ENCODE data around the gene PARP9. TPM values are rescaled to one million over a fixed set of nuclear protein-coding genes. Genes with fewer than 3 reads are reported as not detected.

The PARP9 gene
- total and polyA plus RNA-seq, 2 of the 13 experiments (the other 11 are each of a cell fraction or from before 2014, with no cell fraction given) = 6.5 to 10.6 TPM

DNA sequence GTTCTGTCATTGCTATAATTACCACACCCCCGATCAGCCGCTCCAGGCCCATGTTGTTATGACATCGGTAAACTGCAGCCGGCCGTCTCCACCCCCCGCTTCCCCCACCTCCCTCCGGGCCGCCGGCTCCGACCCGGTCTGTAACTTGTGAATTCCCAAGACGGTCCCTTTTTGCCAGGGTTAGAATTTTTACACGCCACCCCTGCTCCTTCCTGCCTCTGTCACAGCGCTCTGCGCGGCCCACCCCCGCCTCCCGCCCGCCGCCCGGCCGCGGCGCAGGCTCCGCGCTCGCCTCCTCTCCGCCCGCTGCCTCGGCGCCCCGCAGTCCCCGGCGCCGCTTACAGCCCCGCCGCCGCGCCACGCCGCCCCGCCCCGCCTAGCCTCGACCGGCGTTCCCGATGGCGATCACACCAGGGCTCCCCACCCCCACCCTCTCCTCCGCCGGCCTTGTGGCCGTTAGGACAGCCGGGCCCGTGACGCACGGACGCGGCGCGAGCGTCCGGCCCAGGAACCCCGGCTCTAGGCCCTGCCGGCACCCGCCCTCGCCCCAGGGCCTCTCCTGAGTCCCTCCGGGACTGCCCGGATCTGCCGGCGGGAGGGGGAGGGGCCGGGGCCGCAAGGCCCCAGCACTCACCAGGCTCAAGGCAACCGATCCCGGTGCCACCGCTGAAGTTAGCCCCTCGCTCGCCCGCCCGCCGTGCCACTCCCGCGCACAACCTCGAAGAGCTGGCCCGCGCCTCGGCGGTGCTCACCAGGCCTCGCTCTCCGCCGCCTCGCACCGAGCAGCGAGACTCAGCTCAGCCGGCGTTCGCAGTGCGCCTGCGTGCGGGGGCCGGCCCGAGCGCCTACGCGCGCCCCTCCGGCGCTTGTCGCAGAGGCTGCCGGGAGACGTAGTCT is 49.7 kb downstream of the PARP9 start, which contains the start of gene KPNA1 (continued):
- TF ChIP-seq TBP (CRISPR knock-in tag; IDR thresholded peaks at IDR 0.05) = no peak
- TF ChIP-seq, protein P1, sequence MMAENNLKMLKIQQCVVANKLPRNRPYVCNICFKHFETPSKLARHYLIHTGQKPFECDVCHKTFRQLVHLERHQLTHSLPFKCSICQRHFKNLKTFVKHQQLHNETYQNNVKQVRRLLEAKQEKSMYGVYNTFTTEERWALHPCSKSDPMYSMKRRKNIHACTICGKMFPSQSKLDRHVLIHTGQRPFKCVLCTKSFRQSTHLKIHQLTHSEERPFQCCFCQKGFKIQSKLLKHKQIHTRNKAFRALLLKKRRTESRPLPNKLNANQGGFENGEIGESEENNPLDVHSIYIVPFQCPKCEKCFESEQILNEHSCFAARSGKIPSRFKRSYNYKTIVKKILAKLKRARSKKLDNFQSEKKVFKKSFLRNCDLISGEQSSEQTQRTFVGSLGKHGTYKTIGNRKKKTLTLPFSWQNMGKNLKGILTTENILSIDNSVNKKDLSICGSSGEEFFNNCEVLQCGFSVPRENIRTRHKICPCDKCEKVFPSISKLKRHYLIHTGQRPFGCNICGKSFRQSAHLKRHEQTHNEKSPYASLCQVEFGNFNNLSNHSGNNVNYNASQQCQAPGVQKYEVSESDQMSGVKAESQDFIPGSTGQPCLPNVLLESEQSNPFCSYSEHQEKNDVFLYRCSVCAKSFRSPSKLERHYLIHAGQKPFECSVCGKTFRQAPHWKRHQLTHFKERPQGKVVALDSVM (CRISPR knock-in tag; IDR thresholded peaks at IDR 0.05) = peak; percentile 59; the same call in 1 of the 2 replicates
- peak; percentile 76 for TF ChIP-seq EEA1 (CRISPR knock-in tag; IDR thresholded peaks at IDR 0.05; ENCODE audit: borderline replicate concordance)
- TF ChIP-seq CSRNP1 (CRISPR knock-in tag; IDR thresholded peaks at IDR 0.05) = peak; percentile 53; the same call in 1 of the 2 replicates
- TF ChIP-seq, protein P2, sequence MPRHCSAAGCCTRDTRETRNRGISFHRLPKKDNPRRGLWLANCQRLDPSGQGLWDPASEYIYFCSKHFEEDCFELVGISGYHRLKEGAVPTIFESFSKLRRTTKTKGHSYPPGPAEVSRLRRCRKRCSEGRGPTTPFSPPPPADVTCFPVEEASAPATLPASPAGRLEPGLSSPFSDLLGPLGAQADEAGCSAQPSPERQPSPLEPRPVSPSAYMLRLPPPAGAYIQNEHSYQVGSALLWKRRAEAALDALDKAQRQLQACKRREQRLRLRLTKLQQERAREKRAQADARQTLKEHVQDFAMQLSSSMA (CRISPR knock-in tag; IDR thresholded peaks at IDR 0.05) = peak; percentile 86; the same call in 1 of the 2 replicates
- 0 out of 2 replicates have a peak, but pooled peaks have one; percentile 25 for TF ChIP-seq CBX5 (CRISPR knock-in tag; IDR thresholded peaks at IDR 0.05; ENCODE audit: borderline replicate concordance)
- TF ChIP-seq AKAP8 (CRISPR knock-in tag; IDR thresholded peaks at IDR 0.05) = 0 out of 2 replicates have a peak, but pooled peaks have one; percentile 27
- TF ChIP-seq RNF2 (conservative IDR thresholded peaks at IDR 0.05; ENCODE audit: low read depth) = peak; percentile 83; the same call in 1 of the 2 replicates
- TF ChIP-seq PRMT3 (CRISPR knock-in tag; IDR thresholded peaks at IDR 0.05; ENCODE audit: borderline replicate concordance, low read depth) = no peak
- no peak for TF ChIP-seq NFATC3 (CRISPR knock-in tag; IDR thresholded peaks at IDR 0.05)
- no peak for TF ChIP-seq ELF3 (CRISPR knock-in tag; IDR thresholded peaks at IDR 0.05)
- no peak for TF ChIP-seq ZNF784 (CRISPR knock-in tag; IDR thresholded peaks at IDR 0.05; ENCODE audit: borderline replicate concordance)
- TF ChIP-seq E2F2 (CRISPR knock-in tag; IDR thresholded peaks at IDR 0.05; ENCODE audit: borderline replicate concordance) = peak; percentile 79; the same call in 1 of the 2 replicates
- no peak for TF ChIP-seq RFXANK (CRISPR knock-in tag; IDR thresholded peaks at IDR 0.05)
- no peak for TF ChIP-seq ZFP36 (IDR thresholded peaks at IDR 0.05; ENCODE audit: borderline replicate concordance, low read depth, low read length, partially characterized antibody)
- TF ChIP-seq, protein P3, sequence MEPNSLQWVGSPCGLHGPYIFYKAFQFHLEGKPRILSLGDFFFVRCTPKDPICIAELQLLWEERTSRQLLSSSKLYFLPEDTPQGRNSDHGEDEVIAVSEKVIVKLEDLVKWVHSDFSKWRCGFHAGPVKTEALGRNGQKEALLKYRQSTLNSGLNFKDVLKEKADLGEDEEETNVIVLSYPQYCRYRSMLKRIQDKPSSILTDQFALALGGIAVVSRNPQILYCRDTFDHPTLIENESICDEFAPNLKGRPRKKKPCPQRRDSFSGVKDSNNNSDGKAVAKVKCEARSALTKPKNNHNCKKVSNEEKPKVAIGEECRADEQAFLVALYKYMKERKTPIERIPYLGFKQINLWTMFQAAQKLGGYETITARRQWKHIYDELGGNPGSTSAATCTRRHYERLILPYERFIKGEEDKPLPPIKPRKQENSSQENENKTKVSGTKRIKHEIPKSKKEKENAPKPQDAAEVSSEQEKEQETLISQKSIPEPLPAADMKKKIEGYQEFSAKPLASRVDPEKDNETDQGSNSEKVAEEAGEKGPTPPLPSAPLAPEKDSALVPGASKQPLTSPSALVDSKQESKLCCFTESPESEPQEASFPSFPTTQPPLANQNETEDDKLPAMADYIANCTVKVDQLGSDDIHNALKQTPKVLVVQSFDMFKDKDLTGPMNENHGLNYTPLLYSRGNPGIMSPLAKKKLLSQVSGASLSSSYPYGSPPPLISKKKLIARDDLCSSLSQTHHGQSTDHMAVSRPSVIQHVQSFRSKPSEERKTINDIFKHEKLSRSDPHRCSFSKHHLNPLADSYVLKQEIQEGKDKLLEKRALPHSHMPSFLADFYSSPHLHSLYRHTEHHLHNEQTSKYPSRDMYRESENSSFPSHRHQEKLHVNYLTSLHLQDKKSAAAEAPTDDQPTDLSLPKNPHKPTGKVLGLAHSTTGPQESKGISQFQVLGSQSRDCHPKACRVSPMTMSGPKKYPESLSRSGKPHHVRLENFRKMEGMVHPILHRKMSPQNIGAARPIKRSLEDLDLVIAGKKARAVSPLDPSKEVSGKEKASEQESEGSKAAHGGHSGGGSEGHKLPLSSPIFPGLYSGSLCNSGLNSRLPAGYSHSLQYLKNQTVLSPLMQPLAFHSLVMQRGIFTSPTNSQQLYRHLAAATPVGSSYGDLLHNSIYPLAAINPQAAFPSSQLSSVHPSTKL (CRISPR knock-in tag; IDR thresholded peaks at IDR 0.05) = peak; percentile 39; the same call in 1 of the 2 replicates
- peak; percentile 44; the same call in 1 of the 2 replicates for TF ChIP-seq ZNF543 (CRISPR knock-in tag; IDR thresholded peaks at IDR 0.05)
